Adrenal gland (tissue), 12 donors: ENCODE results near the gene PAX7. TPM values are rescaled to one million over a fixed set of nuclear protein-coding genes. Genes with fewer than 3 reads are reported as not detected.

ENCODE experiments used
- DNase-seq, 7 donors: peaks; one replicate each; pipeline ENCODE4 v3.0.0-alpha.2; 2019 to 2020
- H3K27ac ChIP-seq, 5 donors: fragments of 200-600 bp; sonication (generic) in 4 of 5; 1 replicate in 3 of 5; 2 replicates in 2 of 5; pipeline versions ENCODE4 v1.5.1 to v1.8.0; 2016 to 2020; ENCODE audit warnings: mild to moderate bottlenecking in 1 of 5
- H3K27me3 ChIP-seq: fragments of 200-600 bp; 2 replicates; pipeline ENCODE4 v1.8.0; 2021
- H3K36me3 ChIP-seq, 2 donors: fragments of 200-600 bp; replicated peaks in 1 of 2; 1 replicate in 1 of 2; 2 replicates in 1 of 2; pipeline versions ENCODE4 v1.5.1 to v1.8.0; 2018 to 2022
- H3K4me1 ChIP-seq, 2 donors: fragments of 200-600 bp; replicated peaks in 1 of 2; 1 replicate in 1 of 2; 2 replicates in 1 of 2; pipeline versions ENCODE4 v1.5.1 to v1.8.0; 2018 to 2021
- H3K4me3 ChIP-seq, 4 donors: fragments of 200-600 bp; sonication (generic) in 3 of 4; one replicate each; pipeline ENCODE4 v1.5.1; 2016 to 2018
- H3K9me3 ChIP-seq, 3 donors: fragments of 200-600 bp; sonication (generic) in 1 of 3; replicated peaks in 1 of 3; 1 replicate in 2 of 3; 2 replicates in 1 of 3; pipeline versions ENCODE4 v1.5.1 to v1.8.0; 2016 to 2021
- CTCF ChIP-seq, 6 experiments: fragments of 450-650 bp in 4 of 6; fragments of 200-600 bp in 2 of 6; sonication (generic) in 1 of 6; IDR thresholded peaks; 1 replicate in 5 of 6; 2 replicates in 1 of 6; pipeline versions ENCODE4 v1.5.1 to v1.8.0; 2016 to 2021; ENCODE audit warnings: antibody characterized with exemption in 6 of 6, mild to moderate bottlenecking in 2 of 6, moderate library complexity in 1 of 6
- POLR2A ChIP-seq, 2 donors: fragments of 450-650 bp; IDR thresholded peaks; one replicate each; pipeline ENCODE4 v1.6.1; 2017; ENCODE audit warnings: antibody characterized with exemption in 2 of 2, mild to moderate bottlenecking in 2 of 2, moderate library complexity in 1 of 2
- whole genome bisulfite sequencing, 4 donors: extraction: QIAGEN DNeasy Blood & Tissue Kit in 2 of 4; methylation state at CpG; one replicate each; pipeline versions ENCODE4 v1.1.5 to v1.1.7; 2013 to 2017; 5-methylcytosine and 5-hydroxymethylcytosine counted together
- intact Hi-C, 2 donors: fragments of 100-400 bp; cut with DNase I; formaldehyde crosslinking; loops; one replicate each; pipeline versions ENCODE4 v1.14.1 to v1.15.0; 2022 to 2023
- polyA plus RNA-seq, 3 donors: library from polyadenylated mRNA; stranded (reverse); fragments of 200-250 nt in 2 of 3; fragments of 350-450 nt in 1 of 3; fragmentation: Illumina TruSeq in 1 of 3; extraction: RNeasy Lipid Tissue Mini Kit (QIAGEN cat#74804) in 1 of 3; gene quantifications; one replicate each; pipeline ENCODE4 v1.2.3, GENCODE V29; 2013 to 2014
- total RNA-seq, 9 donors: library from RNA; depleted of rRNA in 4 of 9; stranded (reverse); fragments of >200 nt in 4 of 9; fragments of 120-200 nt in 1 of 9; fragmentation: NEBNext Ultra II Directional in 1 of 9; extraction: Animal tissue kit (Norgen Biotek cat#: 25700) in 1 of 9; gene quantifications; one replicate each; pipeline versions ENCODE4 v1.1.0 to v1.2.4, GENCODE V29; 2013 to 2023
- donor health status: healthy with polysubstance abuse.
- donor health status: Bipolar disorder and iron deficiency.
- donor health status: DM: yes; HTN: yes; CAD: no.
- donor health status: DM: no; HTN: no; CAD: no.
- donor health status: DM: no; HTN: no; CAD: no.
- donor health status: DM: yes; HTN: yes; CAD: no.

Gene PAX7
- total and polyA plus RNA-seq, 12 donors: not detected

- H3K27me3 ChIP-seq: peaks cover 8% of the 10 kb centered on the region
- H3K27ac ChIP-seq: no peak overlapping the region
- intact Hi-C loops: no loop called here
- H3K4me1 ChIP-seq: no peaks in the 10 kb centered on the region
- H3K9me3 ChIP-seq: no peaks in the 10 kb centered on the region
- no peaks in the 10 kb centered on the region for H3K36me3 ChIP-seq
- TF ChIP-seq POLR2A (IDR thresholded peaks at IDR 0.05) (no peak), CTCF (IDR thresholded peaks at IDR 0.05) (no peak)
- DNase-seq: no peak
- H3K4me3 ChIP-seq: no peak overlapping the region
These were observed 150.4 kb downstream of the PAX7 start for GRCh38 chr1:18781031-18781430.

GRCh38 chr1:18783705-18784481 lies 153.2 kb downstream of the PAX7 start:
- peaks cover 8% of the 10 kb centered on the region for H3K27me3 ChIP-seq
- no peak for TF ChIP-seq CTCF (IDR thresholded peaks at IDR 0.05)
- no peaks in the 10 kb centered on the region for H3K36me3 ChIP-seq
- H3K4me3 ChIP-seq: no peak overlapping the region
- intact Hi-C loops: no loop called here
- H3K27ac ChIP-seq: no peak overlapping the region
- no peaks in the 10 kb centered on the region for H3K9me3 ChIP-seq
- H3K4me1 ChIP-seq: no peaks in the 10 kb centered on the region
- DNase-seq: no peak
- WGBS, 4 donors: 48 to 89% (median 79%) methylated on average over 24 to 28 of the region's 28 CpGs

GRCh38 chr1:18784482-18784831 lies 153.8 kb downstream of the PAX7 start:
- intact Hi-C loops: no loop called here
- TF ChIP-seq POLR2A (IDR thresholded peaks at IDR 0.05) (no peak), CTCF (IDR thresholded peaks at IDR 0.05) (no peak)
- no peak for DNase-seq
- H3K27ac ChIP-seq: no peak overlapping the region
- H3K27me3 ChIP-seq: peaks cover 8% of the 10 kb centered on the region
- no peaks in the 10 kb centered on the region for H3K4me1 ChIP-seq
- H3K4me3 ChIP-seq: no peak overlapping the region
- H3K36me3 ChIP-seq: no peaks in the 10 kb centered on the region
- 66 to 84% (median 80%) methylated on average over 15 of the region's 15 CpGs for WGBS, 4 donors
- H3K9me3 ChIP-seq: no peaks in the 10 kb centered on the region

GRCh38 chr1:18786149-18786548 lies 155.5 kb downstream of the PAX7 start:
- Histone ChIP-seq H3K27me3 (peaks cover 8% of the 10 kb centered on the region), H3K36me3 (no peaks in the 10 kb centered on the region), H3K9me3 (no peaks in the 10 kb centered on the region), H3K4me1 (no peaks in the 10 kb centered on the region), H3K27ac (no peak overlapping the region), H3K4me3 (no peak overlapping the region)
- no peak for TF ChIP-seq POLR2A (IDR thresholded peaks at IDR 0.05)
- TF ChIP-seq CTCF (IDR thresholded peaks at IDR 0.05): no peak
- WGBS, 4 donors: 80 to 93% (median 91%) methylated on average over 3 of the region's 3 CpGs
- no peak for DNase-seq
- intact Hi-C loops: no loop called here
